Measurements from ENCODE around the gene TMIGD3.

Gene TMIGD3

DNA sequence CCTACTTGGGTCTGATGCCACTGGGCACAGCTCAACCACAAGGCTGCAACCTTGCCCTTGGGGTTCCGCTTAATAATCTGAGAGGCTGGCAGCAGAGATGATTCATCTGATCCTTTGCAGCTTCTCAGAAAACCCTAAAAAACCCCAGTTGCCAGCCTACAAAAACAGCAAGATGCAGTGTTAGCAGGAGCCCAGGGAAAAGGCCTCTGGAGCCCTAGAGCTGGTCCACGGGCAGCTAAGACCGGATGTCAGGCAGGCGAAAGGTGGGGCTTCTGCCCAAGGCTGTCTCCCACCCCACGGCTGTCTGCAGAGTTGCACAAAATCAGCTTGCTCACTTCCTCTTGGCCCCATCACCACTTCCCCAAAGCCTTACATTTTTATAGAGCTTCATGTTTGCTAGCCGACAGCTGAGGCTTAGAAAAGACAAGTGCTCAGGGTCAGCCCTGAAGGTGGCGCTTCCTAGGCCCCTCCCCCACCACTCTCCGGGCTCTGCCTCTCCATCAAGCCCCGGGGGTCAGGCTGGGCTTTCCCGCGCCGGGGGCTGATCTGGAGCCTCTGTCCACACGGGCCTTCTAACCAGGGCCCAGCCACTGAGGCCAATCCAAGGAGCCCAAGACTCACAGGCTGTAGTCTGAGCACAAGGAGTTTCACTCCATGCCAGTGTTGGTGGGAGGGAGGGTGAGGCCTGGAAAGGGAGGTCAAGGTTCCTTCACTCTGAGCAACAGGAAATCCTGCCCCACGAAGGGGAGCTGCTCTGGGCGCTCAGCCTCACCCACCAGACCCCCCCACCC lies 4.2 kb upstream of the TMIGD3 start:
- DNase-seq, result peak; percentile 85

DNA sequence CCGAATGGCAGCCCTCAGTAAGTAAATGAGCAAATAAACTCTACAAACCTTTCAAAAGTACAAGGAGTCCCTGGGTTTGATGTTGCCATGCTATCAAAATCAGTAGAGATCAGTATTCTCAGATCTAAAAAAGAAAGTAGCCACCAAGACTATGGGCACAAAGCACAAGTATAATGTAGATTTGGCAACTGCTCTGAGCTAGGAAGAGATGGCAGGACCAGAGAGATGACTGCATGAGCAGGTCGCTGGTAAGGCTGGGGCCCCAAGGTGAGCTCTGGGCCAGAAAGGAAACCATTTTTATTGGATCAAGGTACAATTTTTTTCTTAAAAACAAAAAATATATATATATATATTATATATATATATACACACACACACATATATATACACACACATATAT lies 3.1 kb upstream of the TMIGD3 start:
- no peak for DNase-seq

- peak; percentile 62 for DNase-seq
Measured at GRCh38 chr1:111505641-111506119, 2.2 kb upstream of the TMIGD3 start.

DNA sequence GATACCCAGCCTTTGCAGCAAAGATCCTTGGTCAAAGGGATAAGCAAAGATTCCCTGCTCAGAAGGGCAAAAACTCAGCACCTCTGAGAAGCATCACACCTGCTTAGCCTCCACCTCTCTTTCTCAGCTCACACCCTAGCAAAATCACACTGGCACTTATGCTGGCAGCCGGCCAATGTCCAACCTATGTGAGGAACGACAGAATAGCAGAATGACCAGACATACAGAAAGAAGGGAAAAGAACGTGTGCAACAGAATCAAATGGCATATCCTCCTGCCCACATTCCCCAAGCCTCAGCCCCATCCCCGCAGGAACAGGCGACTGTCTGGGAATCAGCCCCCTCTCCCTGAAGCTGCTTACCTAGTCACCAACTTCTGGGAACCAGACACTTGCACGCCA lies 664 bp upstream of the TMIGD3 start:
- DNase-seq, result no peak

DNA sequence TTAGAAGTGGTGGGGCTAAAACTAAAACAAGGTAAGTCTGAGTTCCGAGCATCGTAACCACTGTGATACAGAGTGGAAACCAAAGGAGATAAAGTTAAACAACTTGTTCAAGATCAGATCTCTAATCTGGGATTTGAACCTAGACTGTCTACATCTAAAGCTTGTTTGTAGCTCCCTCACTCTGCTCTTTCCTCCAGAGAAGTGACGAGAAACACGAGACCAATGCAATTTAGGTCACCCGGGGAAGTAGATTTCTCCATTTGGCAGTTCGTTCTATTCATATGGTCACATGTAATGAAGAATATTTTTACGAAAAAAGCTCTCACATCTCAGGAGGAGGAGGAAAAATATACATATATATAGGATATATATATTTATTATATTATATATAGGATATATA lies 1.8 kb downstream of the TMIGD3 start:
- no peak for DNase-seq

DNA sequence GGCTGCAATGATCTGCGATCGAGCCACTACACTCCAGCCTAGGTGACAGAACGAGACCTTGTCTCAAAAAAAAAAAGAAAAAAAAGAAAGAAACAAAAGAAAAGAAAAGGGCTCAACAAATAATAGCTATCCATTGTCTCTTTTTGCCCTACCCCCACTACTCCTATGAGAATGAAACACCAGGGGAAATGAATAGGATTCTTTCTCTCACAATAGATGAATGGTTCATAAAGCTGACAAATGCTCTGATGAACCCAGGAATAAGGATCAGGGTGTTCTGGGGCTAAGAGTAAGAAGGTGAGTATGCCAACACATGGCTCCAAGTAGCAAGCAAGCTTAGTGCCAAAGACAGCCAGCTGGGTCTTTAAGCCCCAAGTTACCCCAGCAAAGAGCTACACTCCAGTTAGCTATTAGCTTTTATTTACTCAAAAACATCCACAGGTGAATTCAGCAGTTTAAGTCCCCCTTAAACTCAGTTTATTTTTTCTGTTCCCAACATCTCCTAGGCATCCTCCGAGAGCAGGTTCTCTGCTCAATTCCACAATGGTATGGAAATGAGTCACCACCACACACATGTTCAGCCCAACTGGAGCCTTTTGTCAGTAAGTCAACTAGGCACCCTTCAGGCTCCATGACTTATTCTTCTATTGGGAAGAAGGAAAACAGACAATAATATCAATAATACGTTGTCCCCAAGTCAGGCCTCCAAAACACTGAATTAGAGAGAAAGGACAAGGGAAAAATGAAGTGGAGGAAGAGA lies 4.2 kb downstream of the TMIGD3 start:
- no peak for DNase-seq

- DNase-seq, result no peak
Measured at GRCh38 chr1:111497592-111497991, 5.8 kb downstream of the TMIGD3 start.

DNA sequence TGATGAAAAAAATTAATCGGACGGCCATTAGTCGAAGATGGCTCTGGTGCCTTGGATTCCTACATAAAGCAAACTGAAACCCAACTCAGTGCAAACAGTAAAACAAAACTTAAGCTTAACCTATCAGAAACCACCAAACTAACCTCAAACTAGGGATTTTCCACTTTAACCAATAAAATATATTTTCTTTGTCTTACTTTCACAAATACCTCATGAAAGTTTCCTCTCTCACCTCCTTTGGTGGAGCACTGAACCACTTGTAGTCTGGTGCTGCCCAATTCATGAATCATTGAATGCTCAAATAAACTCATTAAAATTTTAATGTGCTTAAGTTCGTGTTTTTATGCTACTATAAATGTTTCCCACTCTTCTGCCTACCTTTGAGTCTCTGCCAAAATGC lies 7.0 kb downstream of the TMIGD3 start:
- no peak for DNase-seq

DNA sequence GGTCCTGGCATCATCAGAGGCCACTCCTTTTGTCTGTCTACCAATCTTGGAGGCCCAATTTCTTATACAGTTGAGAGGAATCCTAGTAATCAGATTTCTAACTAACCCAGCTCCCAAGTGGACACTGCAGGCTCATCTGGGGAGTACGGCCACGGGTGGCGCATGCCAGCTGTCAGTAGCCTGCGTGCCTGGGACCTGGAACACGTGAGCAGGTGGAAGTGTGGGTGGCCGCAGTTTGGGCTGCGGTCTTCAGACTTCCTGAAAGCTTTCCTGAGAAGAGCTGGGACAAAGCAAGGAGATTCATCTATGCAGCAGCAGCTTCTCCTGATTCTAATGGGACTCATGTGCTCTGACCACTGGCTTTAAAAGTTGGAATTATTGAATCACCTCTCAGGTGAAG lies 12.4 kb downstream of the TMIGD3 start:
- DNase-seq, result peak; percentile 17

GRCh38 chr1:111490220-111490619 lies 13.2 kb downstream of the TMIGD3 start:
- DNase-seq, result no peak

- no peak for DNase-seq
Measured at GRCh38 chr1:111489604-111490003, 13.8 kb downstream of the TMIGD3 start.

DNA sequence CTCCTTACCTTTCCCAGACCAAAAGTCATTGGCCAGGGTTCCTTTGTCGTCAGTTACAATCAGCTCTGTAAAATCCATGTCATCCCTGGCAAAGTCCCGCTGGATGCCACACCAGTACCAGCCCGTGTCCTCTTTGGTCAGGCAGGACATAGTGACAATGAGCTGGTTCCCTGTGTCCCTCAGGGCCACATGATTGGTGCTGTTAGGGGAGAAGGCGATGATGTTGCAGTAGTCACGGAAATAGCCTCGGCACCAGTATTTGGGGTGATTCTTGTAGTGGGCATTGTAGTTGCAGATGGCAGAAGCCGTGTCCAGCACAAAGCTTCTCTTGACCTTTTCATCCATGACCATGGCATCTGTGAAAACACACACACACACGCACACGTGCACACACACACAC lies 14.8 kb downstream of the TMIGD3 start:
- DNase-seq, result no peak

DNA sequence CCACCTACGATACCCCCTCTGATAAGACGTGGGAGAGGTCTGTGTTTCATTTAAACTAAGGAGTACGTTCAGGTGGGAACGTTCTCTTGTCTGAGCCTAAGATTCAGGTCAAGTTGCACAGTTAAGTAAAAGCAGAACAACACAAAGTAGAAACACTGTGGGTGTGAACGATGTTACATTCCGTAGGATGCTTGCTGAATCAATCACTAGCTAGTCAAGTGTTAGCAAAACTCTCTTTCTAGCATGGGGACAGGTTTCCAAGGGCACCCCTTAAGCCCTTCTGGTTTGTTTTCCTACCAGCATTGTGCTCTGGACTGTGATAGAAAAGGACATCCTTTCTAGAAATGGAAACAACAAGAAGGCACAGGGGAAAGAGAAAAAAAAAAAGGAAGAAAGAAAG lies 16.3 kb downstream of the TMIGD3 start:
- DNase-seq, result no peak

- no peak for DNase-seq
Measured at GRCh38 chr1:111486431-111486830, 17.0 kb downstream of the TMIGD3 start.

- no peak for DNase-seq
Measured at GRCh38 chr1:111484391-111485026, 18.9 kb downstream of the TMIGD3 start.

DNA sequence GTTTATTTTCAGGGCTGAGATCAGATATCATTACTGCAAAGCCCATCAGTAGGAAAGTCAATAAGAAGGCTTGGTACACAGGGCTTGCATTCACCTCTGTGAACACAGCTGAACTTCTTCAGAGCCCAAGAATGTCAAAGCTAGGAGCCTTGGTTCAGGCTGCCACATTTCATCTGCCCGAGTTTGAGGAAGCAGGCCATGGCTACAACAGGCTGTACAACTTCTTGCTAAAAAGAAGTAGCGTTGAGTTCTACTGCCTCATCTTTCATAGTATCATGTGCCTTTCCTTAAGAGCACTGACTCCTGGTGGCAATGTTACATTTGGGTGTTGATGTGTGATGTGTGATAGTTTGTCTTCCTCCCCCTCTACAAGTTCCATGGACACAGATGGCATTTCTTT lies 19.6 kb downstream of the TMIGD3 start:
- no peak for DNase-seq

DNA sequence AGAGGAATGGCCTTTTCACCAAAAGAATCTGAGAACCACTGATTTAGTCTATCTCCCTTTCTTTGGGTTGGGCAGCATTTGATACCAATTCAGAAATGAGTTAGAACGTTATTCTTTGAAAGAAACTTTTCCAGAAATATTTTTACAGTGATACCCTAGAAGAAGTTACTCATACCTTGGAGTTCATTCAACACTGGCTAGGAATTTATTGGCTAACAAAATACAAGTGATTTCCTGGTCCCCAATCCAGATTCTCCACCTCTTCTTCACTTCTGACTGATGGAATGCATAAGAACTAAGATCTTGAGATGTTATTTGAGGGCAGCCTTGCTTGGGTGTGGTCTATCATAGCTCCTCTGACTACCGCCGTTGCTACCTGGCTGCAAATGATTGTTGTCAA lies 20.3 kb downstream of the TMIGD3 start:
- no peak for DNase-seq

DNA sequence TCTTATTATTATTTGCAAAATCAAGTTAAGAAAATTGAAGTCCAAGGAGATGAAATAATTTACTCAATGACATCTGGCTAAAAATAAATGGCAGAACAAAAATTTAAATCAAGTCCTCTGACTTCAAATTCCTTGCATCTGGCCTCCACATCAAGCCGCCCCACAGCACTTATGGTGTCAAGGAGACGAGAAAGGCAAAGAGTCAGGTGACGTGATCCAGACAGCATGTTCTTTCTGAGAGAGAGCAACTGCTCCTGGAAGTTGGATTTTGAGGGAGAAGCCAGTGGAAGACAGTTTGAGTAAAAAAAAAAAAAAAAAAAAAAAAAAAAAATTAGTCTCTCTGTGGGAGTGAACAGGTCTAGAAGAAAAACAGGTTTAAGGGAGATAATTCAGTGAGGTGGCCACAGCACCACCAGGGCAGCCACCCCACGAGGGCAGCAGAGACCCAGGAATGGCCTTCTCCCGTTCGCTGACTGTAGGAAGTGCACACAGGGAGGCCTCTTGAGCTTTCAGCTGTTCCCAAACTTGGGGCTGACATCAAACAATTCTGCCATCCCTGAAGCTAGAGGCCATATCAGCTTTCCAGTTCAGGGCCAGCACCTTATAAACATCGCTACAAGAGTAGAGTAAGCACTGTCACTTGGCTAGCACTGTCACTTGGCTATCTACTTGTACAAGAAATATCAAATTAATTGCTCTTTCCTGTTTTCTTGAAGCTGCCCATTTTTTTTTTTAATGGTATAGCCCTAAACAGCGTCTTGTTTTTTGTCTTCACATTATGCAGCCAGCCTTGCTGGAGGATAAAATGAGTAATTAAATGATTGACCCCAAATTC lies 21.8 kb downstream of the TMIGD3 start:
- DNase-seq, result peak; percentile 74

DNA sequence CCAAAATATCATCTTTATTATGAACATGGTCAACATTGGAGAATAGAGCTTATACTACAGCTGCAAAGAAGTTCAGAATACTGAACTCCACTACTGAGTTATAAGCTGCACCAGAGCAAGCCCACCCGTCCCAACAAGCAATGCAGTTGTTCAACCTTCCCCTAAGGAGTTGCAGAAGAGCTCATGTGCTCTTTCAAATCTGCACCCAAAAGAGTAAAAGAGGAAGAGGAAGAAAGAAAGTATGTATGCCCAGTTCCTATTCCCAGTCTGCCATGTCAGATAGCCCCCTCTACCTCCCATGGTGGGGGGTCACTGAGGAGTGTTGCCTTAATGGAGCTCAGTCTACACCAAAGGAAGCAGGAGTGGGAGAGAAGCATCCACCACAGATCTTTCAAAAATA lies 22.8 kb downstream of the TMIGD3 start:
- no peak for DNase-seq

DNA sequence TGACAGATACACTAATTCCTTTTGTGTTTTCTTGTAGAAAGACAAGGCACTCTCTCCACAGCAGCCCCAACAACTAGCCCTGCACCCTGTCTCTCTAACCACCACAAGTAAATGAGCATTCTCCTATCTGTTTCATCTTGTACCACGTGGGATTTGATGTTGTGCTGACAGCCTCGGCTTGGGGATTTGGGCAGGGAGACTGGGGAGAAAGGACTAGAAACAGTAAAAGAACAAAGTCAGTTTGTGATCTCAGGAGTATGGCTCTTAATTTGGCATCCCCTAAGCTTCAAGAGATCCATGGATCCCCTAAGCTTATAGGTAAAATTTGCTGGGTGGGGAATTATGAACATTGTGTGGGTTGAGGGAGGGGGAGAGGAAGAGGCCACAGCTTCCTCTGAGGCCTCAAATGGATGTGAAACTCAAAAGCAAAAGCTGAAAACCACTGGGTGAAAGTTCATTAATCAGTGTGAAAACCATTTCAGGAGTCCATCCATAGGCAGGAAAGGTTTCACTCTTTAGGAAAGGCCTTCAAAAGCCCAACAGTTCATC lies 26.6 kb downstream of the TMIGD3 start:
- DNase-seq, result no peak

DNA sequence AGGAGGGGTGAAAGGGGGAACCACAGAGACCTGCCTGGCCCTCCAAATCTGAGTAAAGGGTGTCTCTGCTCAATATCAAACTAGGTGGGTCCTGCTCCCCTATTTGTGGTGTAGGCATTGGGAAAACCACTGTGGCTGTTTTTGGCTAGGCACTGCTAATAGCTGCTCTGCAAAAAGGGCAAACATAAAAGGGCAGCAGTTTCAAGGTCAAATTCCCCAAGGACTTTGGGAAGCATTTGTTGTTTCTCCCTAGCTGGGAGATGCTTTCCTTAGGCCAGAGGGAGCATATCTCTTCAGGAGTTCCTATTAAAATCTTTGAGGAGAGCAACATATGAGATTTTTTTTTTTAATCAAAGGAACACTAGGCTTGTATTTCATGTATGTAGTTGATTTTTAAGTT lies 27.2 kb downstream of the TMIGD3 start:
- no peak for DNase-seq

DNA sequence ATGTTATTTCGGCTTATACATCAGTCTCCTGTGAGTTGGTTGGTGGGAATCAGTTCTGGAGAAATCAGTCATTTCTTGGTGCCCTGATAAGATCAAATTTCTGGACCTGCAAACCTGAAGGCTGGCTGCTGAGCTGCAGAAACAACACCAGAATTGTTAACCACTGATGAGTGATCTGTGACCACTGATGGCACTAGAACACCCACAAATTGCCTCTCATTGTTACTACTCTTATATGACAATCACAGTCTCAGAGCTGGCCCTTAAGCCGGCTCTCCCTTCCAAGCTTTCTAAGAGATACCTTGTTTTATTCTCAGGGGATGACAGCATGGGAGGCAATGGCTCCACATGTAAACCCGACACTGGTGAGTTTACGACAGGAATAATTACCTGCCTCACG lies 27.7 kb downstream of the TMIGD3 start:
- DNase-seq, result peak; percentile 67

DNA sequence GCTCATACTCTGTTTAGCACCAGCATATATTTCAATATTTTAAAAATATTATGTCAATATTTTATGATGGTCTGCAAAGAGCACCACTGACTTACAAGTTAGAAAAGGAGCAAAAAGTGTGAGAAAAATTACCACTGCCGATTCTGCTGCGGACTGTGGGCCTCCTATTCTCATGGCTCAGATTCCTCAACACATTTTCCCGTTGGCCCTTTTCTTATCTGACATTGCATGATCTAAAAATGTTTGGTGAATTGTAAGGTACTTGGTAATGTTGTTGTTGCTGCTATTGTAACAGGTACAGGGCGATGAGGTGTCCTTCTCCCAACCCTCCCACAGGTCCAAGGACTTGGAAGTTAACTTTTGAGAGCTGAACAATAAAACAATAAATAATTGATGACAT lies 28.9 kb downstream of the TMIGD3 start:
- DNase-seq, result no peak

Measured in activated CD8-positive, alpha-beta memory T cell treated with anti-CD3 and anti-CD28 coated beads for 24 hours (primary cell).